ENCODE results near the gene PDE4D.

GRCh38 chr5:58961631-58962280, 931.8 kb downstream of the PDE4D start:
- TF ChIP-seq CTCF (IDR thresholded peaks at IDR 0.05) (no peak), POLR2A (IDR thresholded peaks at IDR 0.05) (no peak)

Measured in right lobe of liver (tissue), 4 donors.